HepG2 (cell line): ENCODE results near the gene DCUN1D2. TPM values are rescaled to one million over a fixed set of nuclear protein-coding genes. Genes with fewer than 3 reads are reported as not detected.

Experiments
- CBX2 ChIP-seq, 2 experiments: fragments of 200-600 bp in 1 of 2; sonication (generic); formaldehyde crosslinking in 1 of 2; IDR thresholded peaks; 2 replicates each; pipeline versions ENCODE4 v1.7.0 to v1.8.1; 2018 to 2022; ENCODE audit warnings: low read depth in 2 of 2, low read length in 1 of 2, mild to moderate bottlenecking in 1 of 2, missing genetic modification reagents in 1 of 2
- GLI4 ChIP-seq: sonication (generic); formaldehyde crosslinking; IDR thresholded peaks from 2 replicates; pipeline ENCODE4 v1.5.1; 2020; ENCODE audit warnings: missing genetic modification reagents, mild to moderate bottlenecking, moderate library complexity, borderline replicate concordance
- polyA plus RNA-seq, 8 experiments: library from polyadenylated mRNA; depleted of rRNA in 3 of 8; stranded (reverse) in 7 of 8; unstranded in 1 of 8; fragments of >200 nt; fragmentation: Illumina TruSeq in 4 of 8; extraction: Trizol in 4 of 8; gene quantifications; 2 replicates each; pipeline versions ENCODE4 v1.2.1 to v1.2.3, GENCODE V29; 2011 to 2016; ENCODE audit warnings: low read depth in 4 of 8, missing spikeins in 1 of 8, mixed read lengths in 1 of 8; ENCODE audit not compliant: insufficient read depth in 1 of 8
- total RNA-seq, 5 experiments: library from RNA; depleted of rRNA; stranded (reverse); fragments of >200 nt; fragmentation: Illumina TruSeq; extraction: Trizol; gene quantifications; 2 replicates each; pipeline ENCODE4 v1.2.3, GENCODE V29; 2016; ENCODE audit warnings: low read depth in 1 of 5
- TF ChIP-seq, protein P1 (sequence below): sonication (generic); formaldehyde crosslinking; IDR thresholded peaks from 2 replicates; pipeline ENCODE4 v1.5.1; 2020; ENCODE audit warnings: missing genetic modification reagents, mild to moderate bottlenecking, borderline replicate concordance
- TF ChIP-seq, protein P2 (sequence below): sonication (generic); formaldehyde crosslinking; IDR thresholded peaks from one replicate; pipeline ENCODE4 v1.5.1; 2020; ENCODE audit warnings: mild to moderate bottlenecking, missing genetic modification reagents; ENCODE audit errors: not compliant biosample characterization

The DCUN1D2 gene
- total and polyA plus RNA-seq, 2 of the 13 experiments (the other 11 are each of a cell fraction or from before 2014, with no cell fraction given) = 9.1 to 9.6 TPM

DNA sequence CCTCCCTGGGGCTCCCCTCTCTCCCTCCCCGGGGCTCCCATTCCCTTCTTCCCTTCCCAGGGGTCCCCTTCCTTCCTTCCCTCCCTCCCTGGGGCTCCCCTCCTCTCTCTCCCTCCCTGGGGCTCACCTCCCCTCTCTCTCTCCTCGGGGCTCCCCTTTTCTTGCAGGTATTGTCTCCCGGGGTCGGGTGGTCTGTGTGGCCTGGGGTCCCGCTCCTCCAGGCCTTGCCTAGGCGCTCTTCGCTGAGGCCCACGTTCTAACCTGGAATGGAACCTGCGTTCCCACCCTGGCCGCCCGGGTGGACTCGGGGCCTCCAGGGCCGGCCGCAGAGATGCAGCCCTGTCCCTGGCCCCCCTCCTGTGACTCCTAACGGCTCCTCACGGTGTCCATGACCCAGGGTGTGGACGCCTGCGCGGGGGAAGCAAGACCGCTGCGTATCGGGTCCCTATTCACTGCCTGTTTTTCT is 940 bp upstream of the DCUN1D2 start (continued):
- TF ChIP-seq, protein P1, sequence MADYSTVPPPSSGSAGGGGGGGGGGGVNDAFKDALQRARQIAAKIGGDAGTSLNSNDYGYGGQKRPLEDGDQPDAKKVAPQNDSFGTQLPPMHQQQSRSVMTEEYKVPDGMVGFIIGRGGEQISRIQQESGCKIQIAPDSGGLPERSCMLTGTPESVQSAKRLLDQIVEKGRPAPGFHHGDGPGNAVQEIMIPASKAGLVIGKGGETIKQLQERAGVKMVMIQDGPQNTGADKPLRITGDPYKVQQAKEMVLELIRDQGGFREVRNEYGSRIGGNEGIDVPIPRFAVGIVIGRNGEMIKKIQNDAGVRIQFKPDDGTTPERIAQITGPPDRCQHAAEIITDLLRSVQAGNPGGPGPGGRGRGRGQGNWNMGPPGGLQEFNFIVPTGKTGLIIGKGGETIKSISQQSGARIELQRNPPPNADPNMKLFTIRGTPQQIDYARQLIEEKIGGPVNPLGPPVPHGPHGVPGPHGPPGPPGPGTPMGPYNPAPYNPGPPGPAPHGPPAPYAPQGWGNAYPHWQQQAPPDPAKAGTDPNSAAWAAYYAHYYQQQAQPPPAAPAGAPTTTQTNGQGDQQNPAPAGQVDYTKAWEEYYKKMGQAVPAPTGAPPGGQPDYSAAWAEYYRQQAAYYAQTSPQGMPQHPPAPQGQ (CRISPR knock-in tag) = no peak
- TF ChIP-seq GLI4 (CRISPR knock-in tag) (no peak), CBX2 (IDR thresholded peaks at IDR 0.05; ENCODE audit: low read depth, low read length) (no peak), CBX2 (CRISPR knock-in tag; IDR thresholded peaks at IDR 0.05; ENCODE audit: low read depth) (no peak)
- TF ChIP-seq, protein P2, sequence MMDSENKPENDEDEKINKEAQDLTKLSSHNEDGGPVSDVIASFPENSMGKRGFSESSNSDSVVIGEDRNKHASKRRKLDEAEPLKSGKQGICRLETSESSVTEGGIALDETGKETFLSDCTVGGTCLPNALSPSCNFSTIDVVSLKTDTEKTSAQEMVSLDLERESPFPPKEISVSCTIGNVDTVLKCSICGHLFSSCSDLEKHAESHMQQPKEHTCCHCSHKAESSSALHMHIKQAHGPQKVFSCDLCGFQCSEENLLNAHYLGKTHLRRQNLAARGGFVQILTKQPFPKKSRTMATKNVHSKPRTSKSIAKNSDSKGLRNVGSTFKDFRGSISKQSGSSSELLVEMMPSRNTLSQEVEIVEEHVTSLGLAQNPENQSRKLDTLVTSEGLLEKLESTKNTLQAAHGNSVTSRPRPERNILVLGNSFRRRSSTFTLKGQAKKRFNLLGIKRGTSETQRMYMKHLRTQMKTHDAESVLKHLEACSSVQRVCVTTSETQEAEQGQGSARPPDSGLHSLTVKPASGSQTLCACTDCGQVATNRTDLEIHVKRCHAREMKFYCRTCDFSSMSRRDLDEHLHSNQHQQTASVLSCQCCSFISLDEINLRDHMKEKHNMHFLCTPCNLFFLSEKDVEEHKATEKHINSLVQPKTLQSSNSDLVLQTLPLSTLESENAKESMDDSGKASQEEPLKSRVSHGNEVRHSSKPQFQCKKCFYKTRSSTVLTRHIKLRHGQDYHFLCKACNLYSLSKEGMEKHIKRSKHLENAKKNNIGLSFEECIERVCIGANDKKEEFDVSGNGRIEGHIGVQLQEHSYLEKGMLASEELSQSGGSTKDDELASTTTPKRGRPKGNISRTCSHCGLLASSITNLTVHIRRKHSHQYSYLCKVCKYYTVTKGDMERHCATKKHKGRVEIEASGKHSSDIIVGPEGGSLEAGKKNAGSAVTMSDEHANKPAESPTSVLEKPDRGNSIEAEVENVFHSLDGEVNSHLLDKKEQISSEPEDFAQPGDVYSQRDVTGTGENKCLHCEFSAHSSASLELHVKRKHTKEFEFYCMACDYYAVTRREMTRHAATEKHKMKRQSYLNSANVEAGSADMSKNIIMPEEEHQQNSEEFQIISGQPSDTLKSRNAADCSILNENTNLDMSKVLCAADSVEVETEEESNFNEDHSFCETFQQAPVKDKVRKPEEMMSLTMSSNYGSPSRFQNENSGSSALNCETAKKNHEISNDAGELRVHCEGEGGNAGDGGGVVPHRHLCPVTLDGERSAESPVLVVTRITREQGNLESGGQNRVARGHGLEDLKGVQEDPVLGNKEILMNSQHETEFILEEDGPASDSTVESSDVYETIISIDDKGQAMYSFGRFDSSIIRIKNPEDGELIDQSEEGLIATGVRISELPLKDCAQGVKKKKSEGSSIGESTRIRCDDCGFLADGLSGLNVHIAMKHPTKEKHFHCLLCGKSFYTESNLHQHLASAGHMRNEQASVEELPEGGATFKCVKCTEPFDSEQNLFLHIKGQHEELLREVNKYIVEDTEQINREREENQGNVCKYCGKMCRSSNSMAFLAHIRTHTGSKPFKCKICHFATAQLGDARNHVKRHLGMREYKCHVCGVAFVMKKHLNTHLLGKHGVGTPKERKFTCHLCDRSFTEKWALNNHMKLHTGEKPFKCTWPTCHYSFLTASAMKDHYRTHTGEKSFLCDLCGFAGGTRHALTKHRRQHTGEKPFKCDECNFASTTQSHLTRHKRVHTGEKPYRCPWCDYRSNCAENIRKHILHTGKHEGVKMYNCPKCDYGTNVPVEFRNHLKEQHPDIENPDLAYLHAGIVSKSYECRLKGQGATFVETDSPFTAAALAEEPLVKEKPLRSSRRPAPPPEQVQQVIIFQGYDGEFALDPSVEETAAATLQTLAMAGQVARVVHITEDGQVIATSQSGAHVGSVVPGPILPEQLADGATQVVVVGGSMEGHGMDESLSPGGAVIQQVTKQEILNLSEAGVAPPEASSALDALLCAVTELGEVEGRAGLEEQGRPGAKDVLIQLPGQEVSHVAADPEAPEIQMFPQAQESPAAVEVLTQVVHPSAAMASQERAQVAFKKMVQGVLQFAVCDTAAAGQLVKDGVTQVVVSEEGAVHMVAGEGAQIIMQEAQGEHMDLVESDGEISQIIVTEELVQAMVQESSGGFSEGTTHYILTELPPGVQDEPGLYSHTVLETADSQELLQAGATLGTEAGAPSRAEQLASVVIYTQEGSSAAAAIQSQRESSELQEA (CRISPR knock-in tag) = peak; percentile 8
